PC-3 (cell line): ENCODE results near the gene KRT1.

Source experiments
- EZH2 ChIP-seq: fragments of 300-600 bp; sonication (generic); IDR thresholded peaks from one replicate; pipeline ENCODE4 v1.6.1; 2017; ENCODE audit warnings: antibody characterized with exemption, mild to moderate bottlenecking, low read length; ENCODE audit not compliant: unreplicated experiment
- EZH2phosphoT487 ChIP-seq: fragments of 300-600 bp; sonication (generic); IDR thresholded peaks from 2 replicates; pipeline ENCODE4 v1.6.1; 2018; ENCODE audit warnings: mild to moderate bottlenecking, antibody characterized with exemption, low read length, borderline replicate concordance
- TF ChIP-seq, protein P1 (sequence below): fragments of 300-600 bp; sonication (generic); conservative IDR thresholded peaks from 2 replicates; pipeline ENCODE4 v1.5.1; 2017; ENCODE audit warnings: antibody characterized with exemption, low read depth, mild to moderate bottlenecking, low read length

DNA sequence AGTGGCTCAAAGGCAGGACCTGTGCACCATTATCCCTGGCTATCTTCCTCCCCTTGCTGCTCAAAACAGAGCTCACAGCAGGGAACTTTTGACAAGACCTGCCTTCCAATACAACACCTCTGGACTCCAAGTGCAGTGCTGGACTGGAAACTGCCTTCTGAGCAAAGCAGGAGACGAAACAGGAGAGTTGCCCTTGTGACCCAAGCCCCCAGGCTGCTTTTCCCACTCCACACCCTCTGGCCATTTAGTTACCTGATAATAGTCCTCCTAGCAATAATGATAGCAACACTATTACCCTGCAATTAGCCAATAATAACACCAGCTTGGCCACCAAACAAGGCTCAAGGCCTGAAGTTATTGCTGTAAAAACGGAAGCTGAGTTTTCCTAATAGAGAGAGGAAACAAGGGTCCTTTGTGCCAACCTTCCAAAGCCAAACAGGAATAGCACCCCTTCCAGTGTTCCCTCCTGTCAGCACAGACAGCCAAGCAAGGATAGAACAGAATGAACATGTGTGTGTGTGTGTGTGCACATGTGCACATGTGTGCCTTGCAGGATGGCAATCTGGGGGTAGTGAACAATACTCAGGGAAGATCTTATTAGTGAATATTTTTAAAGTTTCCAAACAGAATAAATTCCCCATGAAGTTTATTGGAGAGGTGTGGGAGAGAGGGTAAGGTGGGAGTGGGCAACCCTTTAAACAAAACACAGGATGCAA lies 52.7 kb downstream of the KRT1 start:
- TF ChIP-seq, protein P1, sequence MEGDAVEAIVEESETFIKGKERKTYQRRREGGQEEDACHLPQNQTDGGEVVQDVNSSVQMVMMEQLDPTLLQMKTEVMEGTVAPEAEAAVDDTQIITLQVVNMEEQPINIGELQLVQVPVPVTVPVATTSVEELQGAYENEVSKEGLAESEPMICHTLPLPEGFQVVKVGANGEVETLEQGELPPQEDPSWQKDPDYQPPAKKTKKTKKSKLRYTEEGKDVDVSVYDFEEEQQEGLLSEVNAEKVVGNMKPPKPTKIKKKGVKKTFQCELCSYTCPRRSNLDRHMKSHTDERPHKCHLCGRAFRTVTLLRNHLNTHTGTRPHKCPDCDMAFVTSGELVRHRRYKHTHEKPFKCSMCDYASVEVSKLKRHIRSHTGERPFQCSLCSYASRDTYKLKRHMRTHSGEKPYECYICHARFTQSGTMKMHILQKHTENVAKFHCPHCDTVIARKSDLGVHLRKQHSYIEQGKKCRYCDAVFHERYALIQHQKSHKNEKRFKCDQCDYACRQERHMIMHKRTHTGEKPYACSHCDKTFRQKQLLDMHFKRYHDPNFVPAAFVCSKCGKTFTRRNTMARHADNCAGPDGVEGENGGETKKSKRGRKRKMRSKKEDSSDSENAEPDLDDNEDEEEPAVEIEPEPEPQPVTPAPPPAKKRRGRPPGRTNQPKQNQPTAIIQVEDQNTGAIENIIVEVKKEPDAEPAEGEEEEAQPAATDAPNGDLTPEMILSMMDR = no peak
- TF ChIP-seq EZH2 (no peak), EZH2phosphoT487 (no peak)
